ENCODE results near the gene ANO4.
"Not testable (repeated sequence)": the region's sequence is repeated elsewhere in the genome, so short reads cannot be mapped to it uniquely, and the experiment has no call there.

Gene ANO4

GRCh38 chr12:100956311-100956852 is 161.8 kb downstream of the ANO4 start:
- DNase-seq = no peak

GRCh38 chr12:100959481-100959880 is 164.9 kb downstream of the ANO4 start:
- DNase-seq = no peak

- DNase-seq = no peak
These were observed 167.6 kb downstream of the ANO4 start for GRCh38 chr12:100962086-100962712.

GRCh38 chr12:100963381-100963780 is 168.8 kb downstream of the ANO4 start:
- DNase-seq = no peak

GRCh38 chr12:100964028-100964427 is 169.5 kb downstream of the ANO4 start:
- no peak for DNase-seq

- no peak for DNase-seq
These were observed 172.6 kb downstream of the ANO4 start for GRCh38 chr12:100967189-100967588.

- no peak for DNase-seq
These were observed 176.3 kb downstream of the ANO4 start for GRCh38 chr12:100970894-100971293.

GRCh38 chr12:100972121-100972520 is 177.5 kb downstream of the ANO4 start:
- DNase-seq = no peak

GRCh38 chr12:100974341-100974740 is 179.8 kb downstream of the ANO4 start:
- DNase-seq = no peak

- DNase-seq = no peak
These were observed 180.2 kb downstream of the ANO4 start for GRCh38 chr12:100974747-100975146.

GRCh38 chr12:100976735-100977134 is 182.2 kb downstream of the ANO4 start:
- no peak for DNase-seq

- no peak for DNase-seq
These were observed 186.3 kb downstream of the ANO4 start for GRCh38 chr12:100980856-100981255.

GRCh38 chr12:100982511-100983183 is 188.1 kb downstream of the ANO4 start:
- DNase-seq = no peak

GRCh38 chr12:100984796-100985195 is 190.2 kb downstream of the ANO4 start:
- DNase-seq = no peak

GRCh38 chr12:100986595-100987547 is 192.3 kb downstream of the ANO4 start:
- DNase-seq = no peak

GRCh38 chr12:100987552-100988521 is 193.3 kb downstream of the ANO4 start:
- no peak for DNase-seq

- not testable (repeated sequence) for DNase-seq
These were observed 194.9 kb downstream of the ANO4 start for GRCh38 chr12:100989509-100989908.

- DNase-seq = no peak
These were observed 196.5 kb downstream of the ANO4 start for GRCh38 chr12:100991102-100991501.

- DNase-seq = no peak
These were observed 197.6 kb downstream of the ANO4 start for GRCh38 chr12:100992194-100992593.

GRCh38 chr12:100993916-100994450 is 199.4 kb downstream of the ANO4 start:
- DNase-seq = no peak

- DNase-seq = no peak
These were observed 200.6 kb downstream of the ANO4 start for GRCh38 chr12:100995201-100995600.

GRCh38 chr12:100995771-100996170 is 201.2 kb downstream of the ANO4 start:
- no peak for DNase-seq

Data from central memory CD4-positive, alpha-beta T cell (primary cell).